IMR-90 (cell line): ENCODE measurements around the gene NTRK2. TPM values are rescaled to one million over a fixed set of nuclear protein-coding genes. Genes with fewer than 3 reads are reported as not detected.

Experiments used
- ATAC-seq: fragments of 200-7000 bp; cut with Tn5 transposase; 2 replicates; pipeline ENCODE4 v1.9.1; 2020; ENCODE audit warnings: low read depth, mild to moderate bottlenecking, moderate library complexity
- BruUV-seq: library from RNA; stranded (reverse); fragments of 400-500 nt; replicated peaks from 2 replicates; lab custom pipeline; 2021; lab: Mats Ljungman, UMichigan
- CTCF ChIA-PET: fragments of 300-600 bp; formaldehyde crosslinking; extraction: SDS; loops from one replicate; lab custom pipeline; 2021; ENCODE audit warnings: antibody characterized with exemption; lab: Yijun Ruan, JAX
- POLR2A ChIA-PET: fragments of 300-600 bp; sonication (Branson Sonifier 250); formaldehyde crosslinking; loops from one replicate; lab custom pipeline; 2022; ENCODE audit warnings: antibody characterized with exemption; ENCODE audit not compliant: unreplicated experiment; lab: Charles Lee
- DNase-seq: peaks from one replicate; pipeline ENCODE4 v3.0.0; 2013
- H2AFZ ChIP-seq: replicated peaks from 2 replicates; pipeline ENCODE3; 2013; ENCODE audit warnings: low read length, mild to moderate bottlenecking; ENCODE audit not compliant: poor library complexity
- H2AK5ac ChIP-seq: 2 replicates; pipeline ENCODE4 v1.6.1; 2013; ENCODE audit warnings: low read depth, low read length, inconsistent platforms
- H2AK9ac ChIP-seq: replicated peaks from 2 replicates; pipeline ENCODE3; 2013; ENCODE audit warnings: mild to moderate bottlenecking, low read depth, low read length, moderate library complexity; ENCODE audit not compliant: poor library complexity
- H2BK120ac ChIP-seq: 2 replicates; pipeline ENCODE4 v1.6.1; 2013; ENCODE audit warnings: low read depth, low read length, inconsistent platforms
- H2BK15ac ChIP-seq: 3 replicates; pipeline ENCODE4 v1.6.1; 2013; ENCODE audit warnings: low read depth, low read length, inconsistent platforms
- H2BK20ac ChIP-seq: 2 replicates; pipeline ENCODE4 v1.6.1; 2013; ENCODE audit warnings: low read depth, mild to moderate bottlenecking, inconsistent platforms, low read length, moderate library complexity
- H2BK5ac ChIP-seq: 2 replicates; pipeline ENCODE4 v1.6.1; 2013; ENCODE audit warnings: mild to moderate bottlenecking, low read depth, low read length, inconsistent platforms; ENCODE audit not compliant: poor library complexity, severe bottlenecking
- H3K14ac ChIP-seq: replicated peaks from 2 replicates; pipeline ENCODE4 v1.6.1; 2013; ENCODE audit warnings: low read depth, low read length, inconsistent platforms
- H3K18ac ChIP-seq: 2 replicates; pipeline ENCODE4 v1.6.1; 2013; ENCODE audit warnings: low read depth, low read length, control low read depth
- H3K23ac ChIP-seq: 2 replicates; pipeline ENCODE4 v1.6.1; 2013; ENCODE audit warnings: low read depth, low read length, inconsistent platforms
- H3K27ac ChIP-seq: 2 replicates; pipeline ENCODE4 v1.5.1; 2013; ENCODE audit warnings: mild to moderate bottlenecking, control low read depth, low read length; ENCODE audit not compliant: insufficient read depth
- H3K27me3 ChIP-seq: 2 replicates; pipeline ENCODE4 v1.6.1; 2013; ENCODE audit warnings: low read length; ENCODE audit not compliant: control insufficient read depth, insufficient read depth
- H3K36me3 ChIP-seq: 2 replicates; pipeline ENCODE4 v1.6.1; 2013; ENCODE audit warnings: low read length, mixed read lengths; ENCODE audit not compliant: control insufficient read depth, insufficient read depth
- H3K4ac ChIP-seq: 2 replicates; pipeline ENCODE4 v1.6.1; 2013; ENCODE audit warnings: low read depth, low read length, inconsistent platforms
- H3K4me1 ChIP-seq: 2 replicates; pipeline ENCODE4 v1.6.1; 2013; ENCODE audit warnings: low read length, mixed read lengths; ENCODE audit not compliant: control insufficient read depth, insufficient read depth
- H3K4me2 ChIP-seq: 2 replicates; pipeline ENCODE4 v1.6.1; 2013; ENCODE audit warnings: low read depth, mild to moderate bottlenecking, control low read depth, low read length, moderate library complexity
- H3K4me3 ChIP-seq: 2 replicates; pipeline ENCODE4 v1.5.1; 2013; ENCODE audit warnings: low read depth, mild to moderate bottlenecking, control low read depth, low read length, moderate library complexity; ENCODE audit not compliant: insufficient read depth
- H3K56ac ChIP-seq: 2 replicates; pipeline ENCODE4 v1.6.1; 2013; ENCODE audit warnings: low read length, inconsistent platforms; ENCODE audit not compliant: insufficient read depth; ENCODE audit errors: extremely low read depth
- H3K79me1 ChIP-seq, 2 experiments: 2 replicates each; pipeline ENCODE4 v1.6.1; 2013; ENCODE audit warnings: low read length in 2 of 2, inconsistent platforms in 1 of 2, low read depth in 1 of 2
- H3K9ac ChIP-seq: 2 replicates; pipeline ENCODE4 v1.6.1; 2013; ENCODE audit warnings: low read depth, low read length, control low read depth
- H3K9me1 ChIP-seq: 2 replicates; pipeline ENCODE4 v1.6.1; 2013; ENCODE audit warnings: low read length, inconsistent platforms; ENCODE audit not compliant: insufficient read depth
- H3K9me3 ChIP-seq: 2 replicates; pipeline ENCODE4 v1.6.1; 2013; ENCODE audit warnings: low read length; ENCODE audit not compliant: control insufficient read depth, insufficient read depth
- H4K20me1 ChIP-seq: 2 replicates; pipeline ENCODE4 v1.6.1; 2013; ENCODE audit warnings: low read length, inconsistent platforms; ENCODE audit not compliant: insufficient read depth
- H4K5ac ChIP-seq: 2 replicates; pipeline ENCODE4 v1.6.1; 2013; ENCODE audit warnings: mild to moderate bottlenecking, low read depth, low read length, control low read depth
- H4K8ac ChIP-seq, 2 experiments: 2 replicates each; pipeline ENCODE4 v1.6.1; 2013; ENCODE audit warnings: low read depth in 2 of 2, low read length in 2 of 2, control low read depth in 1 of 2, inconsistent platforms in 1 of 2
- H4K91ac ChIP-seq: 2 replicates; pipeline ENCODE4 v1.6.1; 2013; ENCODE audit warnings: low read depth, low read length, inconsistent platforms; ENCODE audit not compliant: insufficient read depth
- BHLHE40 ChIP-seq: fragments of 150-350 bp; IDR thresholded peaks from 2 replicates; pipeline ENCODE4 v1.6.1; 2016; ENCODE audit warnings: mild to moderate bottlenecking, low read depth, low read length
- CEBPB ChIP-seq: IDR thresholded peaks from 2 replicates; pipeline ENCODE4 v1.6.1; 2012; ENCODE audit warnings: low read depth, low read length, improper control_type of control experiment
- CHD1 ChIP-seq: IDR thresholded peaks from 2 replicates; pipeline ENCODE4 v1.6.1; 2012; ENCODE audit warnings: low read depth, low read length, improper control_type of control experiment
- CTCF ChIP-seq: conservative IDR thresholded peaks from 2 replicates; pipeline ENCODE4 v1.5.1; 2012; ENCODE audit warnings: mild to moderate bottlenecking, low read depth, low read length, improper control_type of control experiment
- ELK1 ChIP-seq: fragments of 150-350 bp; IDR thresholded peaks from 2 replicates; pipeline ENCODE4 v1.6.1; 2016; ENCODE audit warnings: low read depth, mild to moderate bottlenecking, low read length, moderate library complexity, borderline replicate concordance
- FOS ChIP-seq: fragments of 150-350 bp; IDR thresholded peaks from 2 replicates; pipeline ENCODE4 v1.6.1; 2016; ENCODE audit warnings: low read depth, low read length
- MAFK ChIP-seq: IDR thresholded peaks from 2 replicates; pipeline ENCODE4 v1.6.1; 2012; ENCODE audit warnings: low read depth, low read length, improper control_type of control experiment
- MAZ ChIP-seq: IDR thresholded peaks from 2 replicates; pipeline ENCODE4 v1.6.1; 2012; ENCODE audit warnings: low read depth, mild to moderate bottlenecking, low read length, improper control_type of control experiment, moderate library complexity, borderline replicate concordance
- MXI1 ChIP-seq: IDR thresholded peaks from 2 replicates; pipeline ENCODE4 v1.6.1; 2012; ENCODE audit warnings: low read depth, mild to moderate bottlenecking, low read length, moderate library complexity, borderline replicate concordance
- NFE2L2 ChIP-seq: fragments of 150-350 bp; IDR thresholded peaks from 2 replicates; pipeline ENCODE4 v1.6.1; 2016; ENCODE audit warnings: low read depth, mild to moderate bottlenecking, low read length
- POLR2A ChIP-seq: IDR thresholded peaks from 2 replicates; pipeline ENCODE4 v1.6.1; 2012; ENCODE audit warnings: mild to moderate bottlenecking, low read depth, low read length
- RAD21 ChIP-seq: IDR thresholded peaks from 2 replicates; pipeline ENCODE4 v1.6.1; 2012; ENCODE audit warnings: low read length, improper control_type of control experiment
- RCOR1 ChIP-seq: IDR thresholded peaks from 2 replicates; pipeline ENCODE4 v1.6.1; 2012; ENCODE audit warnings: mild to moderate bottlenecking, low read length, improper control_type of control experiment; ENCODE audit not compliant: insufficient replicate concordance
- RFX5 ChIP-seq: IDR thresholded peaks from 2 replicates; pipeline ENCODE4 v1.8.0; 2012; ENCODE audit warnings: low read depth, mild to moderate bottlenecking, low read length, moderate library complexity
- SMC3 ChIP-seq: fragments of 150-350 bp; IDR thresholded peaks from 2 replicates; pipeline ENCODE4 v1.6.1; 2016; ENCODE audit warnings: low read depth, mild to moderate bottlenecking, antibody characterized with exemption, low read length, moderate library complexity
- USF2 ChIP-seq: fragments of 150-350 bp; IDR thresholded peaks from 2 replicates; pipeline ENCODE4 v1.6.1; 2017; ENCODE audit warnings: mild to moderate bottlenecking, antibody characterized with exemption, low read length, low read depth
- dilution Hi-C: fragments of 300-500 bp; cut with HindIII; formaldehyde crosslinking; loops from one replicate; pipeline ENCODE4 v1.14.3; 2018; ENCODE audit warnings: low sequenced_read_pairs; ENCODE audit not compliant: unreplicated experiment
- in situ Hi-C: fragments of 300-500 bp; cut with MboI; formaldehyde crosslinking; loops from 3 replicates; pipeline ENCODE4 v1.14.3; 2019; ENCODE audit warnings: low sequenced_read_pairs, inconsistent platforms, mixed read lengths
- intact Hi-C: fragments of 100-400 bp; cut with micrococcal nuclease; formaldehyde crosslinking; loops from 2 replicates; pipeline ENCODE4 v1.10.0; 2022
- polyA plus RNA-seq, 3 experiments: library from polyadenylated mRNA; depleted of rRNA; stranded (reverse); fragments of >200 nt; gene quantifications; 2 replicates each; pipeline ENCODE4 v1.2.3, GENCODE V29; 2012; ENCODE audit warnings: low replicate concordance in 1 of 3
- total RNA-seq: library from RNA; depleted of rRNA; stranded (reverse); fragments of >200 nt; gene quantifications from 2 replicates; pipeline ENCODE4 v1.2.3, GENCODE V29; 2012

Gene NTRK2
- total and polyA plus RNA-seq, 2 of the 4 experiments (the other 2 are of a cell fraction): under 0.01 to 0.02 TPM

GRCh38 chr9:84971571-84971970 lies 302.0 kb downstream of the NTRK2 start:
- Histone ChIP-seq H3K79me1 (no peaks in the 10 kb centered on the region), H3K27ac (no peak overlapping the region), H3K27me3 (no peaks in the 10 kb centered on the region), H2BK5ac (no peak overlapping the region), H3K4me3 (no peak overlapping the region), H4K5ac (no peak overlapping the region), H3K56ac (no peak overlapping the region), H2AK9ac (no peak overlapping the region), H2AK5ac (no peak overlapping the region), H3K4me2 (no peak overlapping the region), H4K8ac (no peak overlapping the region), H3K14ac (no peak overlapping the region), H3K36me3 (no peaks in the 10 kb centered on the region), H3K4me1 (no peaks in the 10 kb centered on the region), H3K9me1 (no peaks in the 10 kb centered on the region), H4K91ac (no peak overlapping the region), H4K20me1 (no peaks in the 10 kb centered on the region), H3K9me3 (peaks cover 11% of the 10 kb centered on the region), H3K9ac (no peak overlapping the region), H3K4ac (no peak overlapping the region), H3K18ac (no peak overlapping the region), H2BK120ac (no peak overlapping the region), H2BK20ac (no peak overlapping the region), H2AFZ (no peak overlapping the region), H3K23ac (no peak overlapping the region), H2BK15ac (no peak overlapping the region)
- CTCF ChIA-PET: no interaction called here
- dilution Hi-C loops: no loop called here
- no peak for ATAC-seq
- in situ Hi-C loops: no loop called here
- TF ChIP-seq MXI1 (no peak), CEBPB (no peak), RCOR1 (no peak), USF2 (no peak), NFE2L2 (no peak), CHD1 (no peak), MAZ (no peak), RFX5 (no peak), BHLHE40 (no peak), ELK1 (no peak), MAFK (no peak), CTCF (no peak), FOS (no peak), SMC3 (no peak), POLR2A (no peak), RAD21 (no peak)
- BruUV-seq: no TSS peak
- intact Hi-C loops: no loop called here
- POLR2A ChIA-PET: no interaction called here
- no peak for DNase-seq
